Effector CD4-positive, alpha-beta T cell (primary cell): Measurements from ENCODE around the gene GAS2.

Experiments
- DNase-seq: peaks from one replicate; pipeline ENCODE4 v3.0.0-alpha.2; 2020

GAS2 gene

GRCh38 chr11:22674470-22675439 lies 8.3 kb downstream of the GAS2 start:
- DNase-seq, result no peak

DNA sequence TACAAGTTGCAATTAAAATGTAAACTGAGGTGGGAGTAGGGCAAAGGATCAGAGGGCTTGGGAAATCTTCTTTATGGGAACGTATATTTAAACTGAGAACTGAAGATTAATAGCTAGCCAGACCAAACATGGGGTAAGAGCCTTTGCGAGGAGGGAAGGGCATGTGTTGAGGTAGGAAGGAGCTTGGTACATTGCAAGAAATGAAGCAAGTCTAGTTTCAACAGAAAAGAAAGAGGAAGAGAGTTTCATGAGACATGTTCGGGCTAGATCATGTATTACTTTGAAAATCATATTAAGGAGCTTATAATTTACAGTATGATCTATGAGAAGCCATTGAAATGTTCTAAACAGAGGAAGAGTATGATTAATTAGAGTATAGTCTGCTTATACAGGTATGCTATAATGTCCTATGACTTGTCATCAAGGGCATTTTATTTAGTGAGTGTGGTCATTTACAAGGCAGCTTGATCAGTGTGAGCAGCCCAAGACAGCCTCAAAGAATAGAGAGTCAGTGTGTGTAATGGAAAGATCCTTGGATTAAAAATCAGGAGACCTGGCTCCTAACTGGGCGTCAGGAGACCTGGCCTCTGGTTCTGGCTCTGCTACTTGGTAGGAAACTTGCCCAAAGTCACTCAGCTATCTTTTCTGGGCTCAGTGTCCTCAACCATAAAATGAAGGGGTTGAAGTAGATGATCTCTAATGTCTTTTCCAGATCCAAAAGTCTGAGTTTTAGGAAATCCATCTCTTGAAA lies 10.9 kb downstream of the GAS2 start:
- DNase-seq, result no peak

DNA sequence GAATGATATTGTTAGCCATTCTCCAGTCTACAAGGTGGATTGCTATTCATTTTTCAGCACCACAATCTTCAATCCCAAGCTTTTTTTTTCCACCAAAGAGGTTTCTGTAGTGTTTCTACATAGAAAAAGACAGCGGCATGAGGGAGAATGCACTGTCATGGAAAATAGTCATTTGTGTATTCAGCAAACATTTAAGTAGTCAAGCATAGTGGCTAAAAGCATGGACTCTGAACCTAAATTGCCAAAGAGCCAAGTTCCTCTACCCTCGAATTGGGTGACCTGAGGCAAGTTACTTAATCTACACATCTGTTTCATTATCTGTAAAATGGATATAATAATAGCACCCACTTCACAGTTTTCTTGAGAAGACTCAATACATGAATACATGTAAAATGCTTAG lies 14.2 kb downstream of the GAS2 start:
- no peak for DNase-seq

DNA sequence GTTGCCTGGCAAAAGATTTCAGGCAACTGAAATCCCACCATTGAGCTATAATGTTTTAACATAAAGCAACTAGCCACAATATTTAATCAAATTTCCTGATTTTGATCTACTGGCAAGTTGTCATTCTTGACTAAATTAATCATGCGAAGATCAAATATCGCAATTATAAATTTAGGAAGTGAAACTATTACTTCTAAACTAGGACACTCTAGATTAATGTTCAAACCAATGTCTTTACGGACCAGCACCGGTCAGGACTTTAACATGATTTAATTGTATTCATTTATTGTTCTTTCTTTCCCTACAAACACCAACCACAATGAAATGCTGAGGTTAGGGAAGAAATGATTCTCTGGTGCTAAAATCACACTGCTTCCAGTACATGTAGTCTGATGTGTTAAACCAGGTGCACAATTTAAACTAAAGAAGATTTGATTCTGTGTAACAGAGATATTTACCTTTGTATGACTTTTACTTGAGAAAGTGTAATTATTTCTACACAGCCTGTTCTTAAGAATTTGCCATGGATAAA lies 14.9 kb downstream of the GAS2 start:
- no peak for DNase-seq

- no peak for DNase-seq
Measured at GRCh38 chr11:22684082-22684481, 17.7 kb downstream of the GAS2 start.

DNA sequence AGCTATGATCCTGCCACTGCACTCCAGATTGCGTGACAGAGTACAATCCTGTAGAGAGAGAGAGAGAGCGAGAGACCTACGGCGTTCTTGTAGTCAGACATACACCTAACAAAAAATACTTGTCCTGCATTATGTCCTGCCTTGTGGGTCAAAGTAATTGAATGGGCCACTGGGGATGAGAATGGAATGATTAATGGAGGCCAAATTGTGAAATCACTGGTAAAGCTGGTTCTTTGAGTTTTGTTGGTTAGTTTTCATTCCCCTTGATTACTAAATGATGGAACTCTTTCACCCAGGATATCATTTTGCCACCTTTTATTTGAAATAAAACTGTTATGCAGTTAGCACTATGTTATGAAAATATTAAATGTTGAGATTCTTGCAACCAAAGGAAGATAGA lies 18.7 kb downstream of the GAS2 start:
- no peak for DNase-seq

- no peak for DNase-seq
Measured at GRCh38 chr11:22688914-22689313, 22.5 kb downstream of the GAS2 start.

GRCh38 chr11:22690257-22690656 lies 23.8 kb downstream of the GAS2 start:
- no peak for DNase-seq

DNA sequence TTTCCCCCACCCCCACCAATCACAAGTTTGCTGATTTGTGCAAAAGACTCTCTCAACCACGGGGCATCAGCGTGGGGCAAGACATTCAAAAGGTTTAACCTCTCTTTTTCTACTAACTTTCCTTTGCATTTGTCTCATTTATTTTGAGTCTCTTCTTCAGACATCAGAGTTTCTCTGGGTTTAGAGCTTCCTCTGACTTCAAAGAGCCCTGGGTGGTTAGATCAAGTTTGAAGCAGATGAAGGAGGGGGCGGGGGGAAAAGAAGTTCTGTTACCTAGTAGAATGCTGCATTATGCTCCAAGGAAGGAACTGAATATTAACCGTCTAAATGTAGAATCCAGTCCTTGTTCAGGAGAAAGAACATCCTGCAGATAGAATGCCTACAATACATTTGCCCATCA lies 24.5 kb downstream of the GAS2 start:
- no peak for DNase-seq

DNA sequence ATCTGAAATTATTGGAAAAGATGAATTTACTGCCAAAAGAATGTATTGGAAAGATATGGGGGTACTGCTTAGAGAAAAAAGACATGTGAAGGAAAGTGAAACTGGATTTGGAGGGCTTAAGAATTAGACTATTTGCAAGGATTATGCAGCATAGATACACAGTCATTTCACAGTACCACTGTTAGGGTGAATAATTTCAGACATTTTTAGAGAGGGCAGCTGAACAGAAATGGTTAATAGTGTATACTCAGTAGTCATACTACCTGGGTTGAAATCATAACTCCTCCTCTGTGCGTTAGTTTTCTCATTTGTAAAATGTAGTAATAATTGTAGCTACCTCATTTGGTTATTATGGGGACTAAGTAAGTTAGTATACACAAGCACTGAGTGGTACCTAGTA lies 33.0 kb downstream of the GAS2 start:
- no peak for DNase-seq

GRCh38 chr11:22702031-22702430 lies 35.6 kb downstream of the GAS2 start:
- no peak for DNase-seq

GRCh38 chr11:22703040-22703439 lies 36.6 kb downstream of the GAS2 start:
- DNase-seq, result no peak

DNA sequence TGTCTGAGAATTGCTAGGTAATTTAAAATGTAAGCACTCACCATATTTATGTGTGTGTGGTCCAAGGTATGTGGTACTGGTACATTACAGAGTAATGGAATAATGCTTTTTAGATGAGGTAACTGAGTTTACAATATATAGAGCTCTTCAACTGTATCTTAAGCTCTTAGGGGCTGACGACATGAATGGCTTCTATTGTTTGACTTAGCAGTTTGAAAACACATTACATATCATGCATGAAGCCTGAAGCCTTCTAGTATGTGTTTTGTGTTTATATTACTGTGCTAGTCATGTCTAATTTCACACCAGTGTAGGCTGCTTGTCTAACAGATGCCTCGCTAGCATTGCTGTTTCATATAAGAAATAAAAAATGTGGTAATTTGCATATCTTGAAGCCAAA lies 37.2 kb downstream of the GAS2 start:
- no peak for DNase-seq

- no peak for DNase-seq
Measured at GRCh38 chr11:22707119-22707899, 40.9 kb downstream of the GAS2 start.

- no peak for DNase-seq
Measured at GRCh38 chr11:22711071-22711770, 44.8 kb downstream of the GAS2 start.

- no peak for DNase-seq
Measured at GRCh38 chr11:22711880-22712279, 45.5 kb downstream of the GAS2 start.

- no peak for DNase-seq
Measured at GRCh38 chr11:22713336-22713735, 46.9 kb downstream of the GAS2 start.

DNA sequence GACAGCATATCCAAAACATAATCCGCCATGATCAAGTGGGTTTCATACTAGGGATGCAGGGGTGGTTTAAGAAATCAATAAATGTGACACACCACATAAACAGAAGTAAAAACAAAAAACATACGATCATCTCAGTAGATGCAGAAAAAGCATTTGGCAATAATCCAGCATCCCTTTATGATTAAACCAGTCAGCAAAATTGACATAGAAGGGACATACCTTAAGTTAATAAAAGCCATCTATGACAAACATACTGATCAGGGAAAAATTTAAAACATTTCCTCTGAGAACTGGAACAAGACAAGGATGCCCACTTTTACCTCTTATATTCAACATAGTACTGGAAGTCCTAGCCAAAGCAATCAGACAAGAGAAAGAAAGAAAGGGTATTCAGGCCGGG lies 49.6 kb downstream of the GAS2 start:
- DNase-seq, result no peak

GRCh38 chr11:22720457-22720856 lies 54.0 kb downstream of the GAS2 start:
- no peak for DNase-seq

DNA sequence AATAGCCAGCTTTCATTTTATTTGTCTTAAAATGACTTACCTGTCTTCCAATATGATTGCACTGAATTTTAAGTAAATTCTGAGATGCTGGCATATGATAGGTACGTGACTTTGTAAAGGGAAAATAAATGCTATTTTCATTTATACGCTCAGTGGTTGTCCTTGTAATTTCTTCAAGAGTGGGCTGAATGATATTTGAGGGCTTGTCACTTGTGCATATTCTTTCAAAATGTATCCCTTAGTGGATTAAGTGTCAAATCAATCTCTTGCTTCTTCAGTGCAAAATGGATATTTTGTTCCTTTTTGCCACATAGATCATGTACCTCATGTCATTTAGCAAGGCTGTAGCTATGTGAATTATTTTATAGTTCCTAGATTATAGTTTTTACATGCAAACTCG lies 56.9 kb downstream of the GAS2 start:
- no peak for DNase-seq

DNA sequence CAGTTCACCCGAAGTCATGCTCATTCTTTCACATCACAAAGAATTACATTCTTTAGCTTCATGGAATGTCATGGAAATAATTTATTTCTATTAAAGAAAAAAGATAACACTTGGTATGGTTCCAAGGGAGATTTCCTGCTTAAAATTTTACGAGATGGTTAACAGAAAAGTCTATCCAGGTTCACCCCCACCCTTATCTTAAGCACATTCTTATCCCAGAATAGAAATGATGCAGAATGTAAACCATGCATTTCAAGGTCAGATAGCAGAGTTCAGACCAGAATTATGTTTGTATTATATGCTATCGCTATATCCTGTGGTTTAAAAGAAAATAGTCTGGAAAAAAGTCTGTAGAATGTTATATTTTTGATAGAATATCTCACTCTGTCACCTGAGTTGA lies 58.7 kb downstream of the GAS2 start:
- no peak for DNase-seq
